ENCODE results near the gene SPAG5.

- TF ChIP-seq CTCF (IDR thresholded peaks at IDR 0.05) (no peak), POLR2A (IDR thresholded peaks at IDR 0.05) (no peak)
Observed at GRCh38 chr17:28584434-28584833, 14.4 kb downstream of the SPAG5 start.
